Measurements from ENCODE around the gene SNRPD1.

GRCh38 chr18:21602299-21602587, 9.9 kb upstream of the SNRPD1 start:
- no peak for TF ChIP-seq CTCF (IDR thresholded peaks at IDR 0.05)
- TF ChIP-seq TCF7L2 (IDR thresholded peaks at IDR 0.05; ENCODE audit: low read depth, low read length) = no peak
- TF ChIP-seq POLR2AphosphoS5 (IDR thresholded peaks at IDR 0.05; ENCODE audit: low read depth, low read length) = no peak

All from Panc1 (cell line).